Measurements from ENCODE around the gene SFI1.
A peak's percentile ranks its signal among the peaks of the same experiment; 100 is the strongest.

Gene SFI1, protein sequence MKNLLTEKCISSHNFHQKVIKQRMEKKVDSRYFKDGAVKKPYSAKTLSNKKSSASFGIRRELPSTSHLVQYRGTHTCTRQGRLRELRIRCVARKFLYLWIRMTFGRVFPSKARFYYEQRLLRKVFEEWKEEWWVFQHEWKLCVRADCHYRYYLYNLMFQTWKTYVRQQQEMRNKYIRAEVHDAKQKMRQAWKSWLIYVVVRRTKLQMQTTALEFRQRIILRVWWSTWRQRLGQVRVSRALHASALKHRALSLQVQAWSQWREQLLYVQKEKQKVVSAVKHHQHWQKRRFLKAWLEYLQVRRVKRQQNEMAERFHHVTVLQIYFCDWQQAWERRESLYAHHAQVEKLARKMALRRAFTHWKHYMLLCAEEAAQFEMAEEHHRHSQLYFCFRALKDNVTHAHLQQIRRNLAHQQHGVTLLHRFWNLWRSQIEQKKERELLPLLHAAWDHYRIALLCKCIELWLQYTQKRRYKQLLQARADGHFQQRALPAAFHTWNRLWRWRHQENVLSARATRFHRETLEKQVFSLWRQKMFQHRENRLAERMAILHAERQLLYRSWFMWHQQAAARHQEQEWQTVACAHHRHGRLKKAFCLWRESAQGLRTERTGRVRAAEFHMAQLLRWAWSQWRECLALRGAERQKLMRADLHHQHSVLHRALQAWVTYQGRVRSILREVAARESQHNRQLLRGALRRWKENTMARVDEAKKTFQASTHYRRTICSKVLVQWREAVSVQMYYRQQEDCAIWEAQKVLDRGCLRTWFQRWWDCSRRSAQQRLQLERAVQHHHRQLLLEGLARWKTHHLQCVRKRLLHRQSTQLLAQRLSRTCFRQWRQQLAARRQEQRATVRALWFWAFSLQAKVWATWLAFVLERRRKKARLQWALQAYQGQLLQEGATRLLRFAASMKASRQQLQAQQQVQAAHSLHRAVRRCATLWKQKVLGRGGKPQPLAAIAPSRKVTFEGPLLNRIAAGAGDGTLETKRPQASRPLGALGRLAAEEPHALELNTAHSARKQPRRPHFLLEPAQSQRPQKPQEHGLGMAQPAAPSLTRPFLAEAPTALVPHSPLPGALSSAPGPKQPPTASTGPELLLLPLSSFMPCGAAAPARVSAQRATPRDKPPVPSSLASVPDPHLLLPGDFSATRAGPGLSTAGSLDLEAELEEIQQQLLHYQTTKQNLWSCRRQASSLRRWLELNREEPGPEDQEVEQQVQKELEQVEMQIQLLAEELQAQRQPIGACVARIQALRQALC

DNA sequence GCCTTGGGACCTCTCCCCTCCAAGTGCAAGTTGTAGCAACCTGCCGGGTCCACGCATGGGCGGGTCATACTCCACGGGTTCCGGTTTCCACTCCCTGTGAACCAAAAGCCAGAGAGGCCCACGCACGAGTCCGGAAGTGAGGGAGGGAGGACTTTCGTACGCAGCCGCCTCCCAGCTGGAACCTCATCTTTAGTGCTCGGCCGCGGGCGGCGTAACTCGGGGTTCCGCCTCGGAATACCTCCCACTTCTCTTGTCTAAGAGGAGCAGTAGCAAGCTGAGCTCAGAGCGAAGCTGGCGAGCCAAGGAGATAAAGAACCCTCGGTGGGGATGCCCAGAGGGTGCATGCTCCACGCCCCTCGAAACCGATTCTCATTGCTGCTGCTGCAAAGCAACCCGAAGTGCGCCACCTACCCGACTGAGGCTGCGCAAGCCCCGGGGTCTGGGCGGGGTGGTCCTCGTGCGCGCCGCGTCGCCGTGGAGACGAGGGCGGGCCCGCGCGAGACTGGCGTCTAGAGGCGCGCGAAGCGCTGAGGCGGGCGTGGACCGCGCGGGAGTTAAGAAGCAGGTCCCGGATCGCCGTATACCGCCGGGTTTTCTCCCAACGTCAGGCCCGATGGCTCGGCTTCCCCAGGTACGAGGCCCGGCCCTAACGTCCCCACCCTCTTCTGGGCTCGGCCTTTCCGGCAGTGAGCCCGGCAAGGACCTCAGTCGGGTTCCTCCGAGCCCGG lies at the start of gene SFI1:
Gene SFI1, plus strand, starts transcription at position 530 of the 728 bp plus-strand sequence. CDS start 11,749 bp downstream, outside the sequence.
- TF ChIP-seq, protein P1, sequence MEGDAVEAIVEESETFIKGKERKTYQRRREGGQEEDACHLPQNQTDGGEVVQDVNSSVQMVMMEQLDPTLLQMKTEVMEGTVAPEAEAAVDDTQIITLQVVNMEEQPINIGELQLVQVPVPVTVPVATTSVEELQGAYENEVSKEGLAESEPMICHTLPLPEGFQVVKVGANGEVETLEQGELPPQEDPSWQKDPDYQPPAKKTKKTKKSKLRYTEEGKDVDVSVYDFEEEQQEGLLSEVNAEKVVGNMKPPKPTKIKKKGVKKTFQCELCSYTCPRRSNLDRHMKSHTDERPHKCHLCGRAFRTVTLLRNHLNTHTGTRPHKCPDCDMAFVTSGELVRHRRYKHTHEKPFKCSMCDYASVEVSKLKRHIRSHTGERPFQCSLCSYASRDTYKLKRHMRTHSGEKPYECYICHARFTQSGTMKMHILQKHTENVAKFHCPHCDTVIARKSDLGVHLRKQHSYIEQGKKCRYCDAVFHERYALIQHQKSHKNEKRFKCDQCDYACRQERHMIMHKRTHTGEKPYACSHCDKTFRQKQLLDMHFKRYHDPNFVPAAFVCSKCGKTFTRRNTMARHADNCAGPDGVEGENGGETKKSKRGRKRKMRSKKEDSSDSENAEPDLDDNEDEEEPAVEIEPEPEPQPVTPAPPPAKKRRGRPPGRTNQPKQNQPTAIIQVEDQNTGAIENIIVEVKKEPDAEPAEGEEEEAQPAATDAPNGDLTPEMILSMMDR (conservative IDR thresholded peaks at IDR 0.05), result no peak
- TF ChIP-seq ZFX (IDR thresholded peaks at IDR 0.05), result peak; percentile 62; the same call in 1 of the 2 replicates
- peak within 1 kb of the TSS; percentile 71 for H3K27ac ChIP-seq

DNA sequence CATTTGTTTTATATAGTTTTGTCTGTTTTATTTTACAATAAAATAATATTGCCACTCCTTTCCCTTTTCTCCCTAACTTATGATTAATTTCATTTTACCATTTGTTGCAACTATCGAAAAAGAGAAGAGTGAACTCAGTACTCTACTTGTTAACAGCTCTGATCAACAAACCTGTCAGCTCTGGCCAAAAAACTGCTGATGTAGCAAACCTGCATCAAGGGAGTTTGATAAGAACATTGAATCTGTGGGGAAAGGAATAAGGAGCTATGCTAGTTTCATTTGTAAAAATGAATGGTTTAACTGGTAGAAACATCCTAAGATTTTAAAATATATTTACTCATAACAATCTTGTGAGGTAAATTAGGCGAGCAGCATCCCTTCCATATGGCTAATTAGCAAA lies 49.6 kb upstream of the SFI1 start:
- H3K27ac ChIP-seq, result no peak overlapping the region
- TF ChIP-seq, protein P1 (conservative IDR thresholded peaks at IDR 0.05), result no peak
- TF ChIP-seq ZFX (IDR thresholded peaks at IDR 0.05), result no peak

DNA sequence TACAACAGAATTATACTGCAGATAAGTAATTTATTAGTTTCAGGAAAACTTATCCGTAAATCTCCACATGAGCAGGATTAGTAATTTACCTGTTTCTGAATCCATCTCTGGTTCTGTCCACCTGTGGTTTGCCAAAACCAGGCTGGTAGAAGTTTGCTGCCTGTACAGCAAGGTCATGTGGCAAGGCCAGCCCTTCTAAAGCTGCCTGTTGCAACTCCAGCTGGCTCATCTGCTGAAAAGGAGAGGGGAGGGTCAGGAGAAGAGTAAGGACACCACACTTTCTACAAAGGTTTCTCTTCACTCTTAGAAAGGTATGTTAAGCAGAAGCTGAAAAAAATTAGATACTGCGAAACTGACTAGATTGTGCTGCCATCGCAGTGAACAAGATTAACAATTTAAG lies 49.0 kb upstream of the SFI1 start:
- TF ChIP-seq, protein P1 (conservative IDR thresholded peaks at IDR 0.05), result no peak
- no peak for TF ChIP-seq ZFX (IDR thresholded peaks at IDR 0.05)
- no peak overlapping the region for H3K27ac ChIP-seq

DNA sequence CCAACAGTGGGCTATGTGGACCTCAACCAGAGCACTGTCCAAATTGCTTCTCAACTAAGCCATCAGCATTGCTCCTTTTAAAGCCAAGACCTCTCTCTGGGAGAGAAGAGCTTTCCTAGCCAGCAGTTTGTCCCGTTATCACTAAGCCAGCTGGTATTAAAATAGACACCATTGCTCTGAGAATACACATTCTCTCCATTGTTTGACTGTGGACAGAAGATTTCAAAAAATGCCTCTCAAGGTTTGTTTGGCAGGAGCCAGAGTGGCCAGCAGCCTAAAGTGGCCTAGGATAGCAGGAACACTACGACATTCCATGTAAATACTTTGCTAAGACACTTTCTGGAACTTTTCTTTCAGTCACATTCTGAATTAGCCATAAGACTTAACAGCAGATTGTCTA lies 48.0 kb upstream of the SFI1 start:
- TF ChIP-seq, protein P1 (conservative IDR thresholded peaks at IDR 0.05), result no peak

DNA sequence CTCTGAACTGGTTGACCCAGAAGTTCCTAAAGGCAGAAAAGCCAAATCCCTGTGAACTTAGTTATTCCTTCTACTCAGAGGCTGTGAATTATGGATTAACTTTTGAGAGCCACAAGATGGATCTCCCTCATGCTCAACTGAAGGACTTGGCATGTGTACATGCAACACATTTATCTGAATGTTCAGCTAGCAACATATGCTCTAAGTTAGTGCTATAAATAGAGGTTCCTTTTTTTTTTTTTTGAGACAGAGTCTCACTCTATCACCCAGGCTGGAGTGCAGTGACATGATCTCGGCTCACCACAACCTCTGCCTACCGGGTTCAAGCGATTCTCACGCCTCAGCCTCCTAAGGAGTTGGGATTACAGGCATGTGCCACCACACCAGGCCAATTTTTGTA lies 46.8 kb upstream of the SFI1 start:
- no peak for TF ChIP-seq ZFX (IDR thresholded peaks at IDR 0.05)
- TF ChIP-seq, protein P1 (conservative IDR thresholded peaks at IDR 0.05), result no peak
- H3K27ac ChIP-seq, result no peak overlapping the region

More for the DNA sequence above, 48.0 kb upstream of the SFI1 start:
- no peak overlapping the region for H3K27ac ChIP-seq

DNA sequence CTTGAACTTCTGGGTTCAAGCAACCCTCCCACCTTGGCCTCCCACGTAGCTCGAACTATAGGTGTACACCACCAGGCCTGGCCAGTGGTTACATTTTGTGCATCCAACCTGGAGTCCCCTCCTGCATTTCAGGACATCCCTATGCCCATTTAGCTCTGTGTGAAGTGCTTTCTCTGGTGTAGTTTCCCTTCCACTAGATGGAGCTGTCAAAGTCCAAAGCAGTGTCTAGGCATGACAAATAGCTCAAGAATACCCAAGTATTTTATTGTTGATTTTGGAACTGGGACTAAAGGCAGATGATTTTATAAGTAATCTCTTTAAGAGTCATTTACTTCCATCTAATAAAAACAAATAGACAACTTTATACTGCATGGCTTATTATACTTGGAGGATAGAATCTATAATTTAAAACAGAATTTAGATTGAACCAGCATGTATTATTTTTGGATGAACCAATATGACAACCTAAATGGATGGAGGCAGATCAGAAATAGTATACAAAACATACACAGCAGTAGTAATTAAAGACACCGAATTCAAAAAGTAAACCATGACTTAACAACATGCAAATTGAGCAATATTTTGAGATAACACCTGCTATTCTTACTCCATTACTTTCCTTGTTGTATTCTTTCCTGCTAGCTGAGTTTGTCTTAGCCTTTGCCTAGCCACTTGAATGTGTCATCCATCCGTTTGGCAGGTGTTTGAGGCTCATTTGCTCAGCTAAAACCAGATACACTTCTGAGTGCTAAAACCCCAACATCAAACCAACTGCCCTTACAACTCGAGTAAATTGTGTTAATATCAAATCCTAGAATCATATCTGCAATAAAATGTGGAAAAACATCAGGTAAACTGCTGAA lies 44.4 kb upstream of the SFI1 start:
- TF ChIP-seq, protein P1 (conservative IDR thresholded peaks at IDR 0.05), result peak; percentile 90
- TF ChIP-seq ZFX (IDR thresholded peaks at IDR 0.05), result no peak
- H3K27ac ChIP-seq, result no peak overlapping the region

Data from C4-2B (cell line).